Measurements from ENCODE around the gene IFITM1. TPM values are rescaled to one million over a fixed set of nuclear protein-coding genes. Genes with fewer than 3 reads are reported as not detected.
A peak's percentile ranks its signal among the peaks of the same experiment; 100 is the strongest.

Gene IFITM1
- total and polyA plus RNA-seq, 9 of the 15 experiments (the other 6 are each of a cell fraction or from before 2014, with no cell fraction given) = 691 to 5,579 (median 974) TPM

- Histone ChIP-seq H3K9me1 (ENCODE audit: control insufficient read depth, insufficient read depth, low read length) (no peaks in the 10 kb centered on the region), H3K9ac (ENCODE audit: insufficient read depth in 1 of 2, low read depth in 2 of 2, low read length in 2 of 2) (peak overlapping the region in 1 of 2 experiments; percentile 37; a peak in 1 of 4 replicates), H3K4me1 (replicated peaks in 1 of 2; ENCODE audit: control insufficient read depth in 2 of 2, insufficient read depth in 2 of 2, low read length in 2 of 2) (peaks cover 20 to 61% of the 10 kb centered on the region in 2 experiments), H3K36me3 (ENCODE audit: control insufficient read depth, insufficient read depth, low read length) (peaks cover 8% of the 10 kb centered on the region; the same call in 1 of the 3 replicates), H3K4me3 (no peak overlapping the region), H3K79me2 (ENCODE audit: control insufficient read depth, insufficient read depth, low read length) (no peaks in the 10 kb centered on the region), H3K4me2 (ENCODE audit: insufficient read depth, low read length) (no peak overlapping the region), H2AFZ (ENCODE audit: low read depth, low read length) (peak overlapping the region; percentile 36; the same call in 1 of the 2 replicates), H3K27ac (ENCODE audit: extremely low read depth, low read depth, low read length) (no peak overlapping the region), H3K9me3 (replicated peaks; ENCODE audit: control insufficient read depth, insufficient read depth, low read depth, low read length) (no peaks in the 10 kb centered on the region; the same call in 1 of the 2 replicates), H3K27me3 (ENCODE audit: control insufficient read depth in 2 of 2, insufficient read depth in 2 of 2, low read length in 2 of 2) (no peaks in the 10 kb centered on the region), H4K20me1 (replicated peaks; ENCODE audit: control insufficient read depth, insufficient read depth, low read length) (no peaks in the 10 kb centered on the region)
- WGBS (ENCODE audit: insufficient coverage, low coverage, missing lambda C conversion rate) = 38% methylated on average over 19 of the region's 20 CpGs
- peak; percentile 53 to 66 (median 62) for DNase-seq (ENCODE audit: extremely low read depth in 1 of 4, low spot score in 3 of 4)
- intact Hi-C loops (cut with micrococcal nuclease) = no loop called here
- no peak for FAIRE-seq
- CTCF ChIA-PET (ENCODE audit: low intra/inter-chr PET ratio) = no interaction called here
- in situ Hi-C loops (cut with MboI) = no loop called here
- POLR2A ChIA-PET = interaction anchor here (0.6 to 1.6 kb wide), 3 partner anchors 17 to 93 kb away, joined by 3 to 4 read pairs (median 3); partner anchors contain the start of genes BET1L and RIC8A
- BruUV-seq (replicated peaks) = no TSS peak
- peak; percentile 42 for ATAC-seq
- TF ChIP-seq DACH1 (IDR thresholded peaks at IDR 0.05; ENCODE audit: partially characterized antibody) (peak; percentile 70), CAMTA2 (CRISPR knock-in tag; conservative IDR thresholded peaks at IDR 0.05) (no peak), MYC (IDR thresholded peaks at IDR 0.05; ENCODE audit: low read depth, low read length) (0 out of 2 replicates have a peak, but pooled peaks have one; percentile 11), MYC (CRISPR knock-in tag; IDR thresholded peaks at IDR 0.05; ENCODE audit: borderline replicate concordance, low read depth) (no peak), ZMIZ1 (IDR thresholded peaks at IDR 0.05; ENCODE audit: low read depth in 2 of 2, low read length in 2 of 2) (no peak), ZNF583 (CRISPR knock-in tag; IDR thresholded peaks at IDR 0.05) (no peak), ZBTB33 (CRISPR knock-in tag; IDR thresholded peaks at IDR 0.05) (peak; percentile 81), TRIM25 (IDR thresholded peaks at IDR 0.05; ENCODE audit: borderline replicate concordance) (no peak), E2F6 (IDR thresholded peaks at IDR 0.05; ENCODE audit: borderline replicate concordance in 1 of 2, extremely low read depth in 1 of 2, insufficient read depth in 1 of 2, insufficient read length in 1 of 2, low read depth in 1 of 2, low read length in 1 of 2, poor library complexity in 1 of 2, severe bottlenecking in 1 of 2) (peak in 1 of 2 experiments; percentile 31), GABPB1 (CRISPR knock-in tag; IDR thresholded peaks at IDR 0.05) (no peak), SRF (CRISPR knock-in tag; IDR thresholded peaks at IDR 0.05) (no peak)
These were observed 13.7 kb upstream of the IFITM1 start for GRCh38 chr11:299951-300735.

Data from K562 (cell line).